ENCODE results near the gene ITGA11.
A peak's percentile ranks its signal among the peaks of the same experiment; 100 is the strongest.

ITGA11 gene

GRCh38 chr15:68333775-68334470 lies 98.0 kb downstream of the ITGA11 start:
- no peaks in the 10 kb centered on the region for H3K4me1 ChIP-seq
- no peaks in the 10 kb centered on the region for H3K27me3 ChIP-seq
- no peak overlapping the region for H3K4me3 ChIP-seq (ENCODE audit: low read depth, low read length)
- no peaks in the 10 kb centered on the region for H3K36me3 ChIP-seq
- DNase-seq: peak; percentile 37
- no peak for TF ChIP-seq CTCF (IDR thresholded peaks at IDR 0.05; ENCODE audit: low read depth, low read length)
- H3K9me3 ChIP-seq: no peaks in the 10 kb centered on the region

- TF ChIP-seq CTCF (IDR thresholded peaks at IDR 0.05; ENCODE audit: low read depth, low read length): no peak
- no peaks in the 10 kb centered on the region for H3K27me3 ChIP-seq
- H3K9me3 ChIP-seq: no peaks in the 10 kb centered on the region
- H3K4me1 ChIP-seq: no peaks in the 10 kb centered on the region
- H3K36me3 ChIP-seq: no peaks in the 10 kb centered on the region
- DNase-seq: no peak
- no peak overlapping the region for H3K4me3 ChIP-seq (ENCODE audit: low read depth, low read length)
Measured at GRCh38 chr15:68332266-68332665, 99.7 kb downstream of the ITGA11 start.

GRCh38 chr15:68330901-68331300 lies 101.1 kb downstream of the ITGA11 start:
- Histone ChIP-seq H3K4me1 (no peaks in the 10 kb centered on the region), H3K27me3 (no peaks in the 10 kb centered on the region), H3K36me3 (no peaks in the 10 kb centered on the region), H3K4me3 (ENCODE audit: low read depth, low read length) (no peak overlapping the region), H3K9me3 (no peaks in the 10 kb centered on the region)
- DNase-seq: no peak
- no peak for TF ChIP-seq CTCF (IDR thresholded peaks at IDR 0.05; ENCODE audit: low read depth, low read length)

GRCh38 chr15:68330416-68330815 lies 101.5 kb downstream of the ITGA11 start:
- DNase-seq: no peak
- TF ChIP-seq CTCF (IDR thresholded peaks at IDR 0.05; ENCODE audit: low read depth, low read length): no peak
- no peaks in the 10 kb centered on the region for H3K9me3 ChIP-seq

GRCh38 chr15:68328964-68329363 lies 103.0 kb downstream of the ITGA11 start:
- Histone ChIP-seq H3K4me3 (ENCODE audit: low read depth, low read length) (no peak overlapping the region), H3K4me1 (no peaks in the 10 kb centered on the region), H3K9me3 (no peaks in the 10 kb centered on the region), H3K36me3 (no peaks in the 10 kb centered on the region), H3K27me3 (no peaks in the 10 kb centered on the region)
- no peak for DNase-seq
- no peak for TF ChIP-seq CTCF (IDR thresholded peaks at IDR 0.05; ENCODE audit: low read depth, low read length)

More at GRCh38 chr15:68330416-68330815, 101.5 kb downstream of the ITGA11 start:
- Histone ChIP-seq H3K27me3 (no peaks in the 10 kb centered on the region), H3K4me3 (ENCODE audit: low read depth, low read length) (no peak overlapping the region), H3K36me3 (no peaks in the 10 kb centered on the region), H3K4me1 (no peaks in the 10 kb centered on the region)

GRCh38 chr15:68328443-68328842 lies 103.5 kb downstream of the ITGA11 start:
- H3K36me3 ChIP-seq: no peaks in the 10 kb centered on the region
- no peaks in the 10 kb centered on the region for H3K4me1 ChIP-seq
- H3K9me3 ChIP-seq: no peaks in the 10 kb centered on the region
- TF ChIP-seq CTCF (IDR thresholded peaks at IDR 0.05; ENCODE audit: low read depth, low read length): no peak
- no peak for DNase-seq
- no peak overlapping the region for H3K4me3 ChIP-seq (ENCODE audit: low read depth, low read length)
- no peaks in the 10 kb centered on the region for H3K27me3 ChIP-seq

All from BE2C (cell line).